ENCODE results near the gene PTPRM.

DNA sequence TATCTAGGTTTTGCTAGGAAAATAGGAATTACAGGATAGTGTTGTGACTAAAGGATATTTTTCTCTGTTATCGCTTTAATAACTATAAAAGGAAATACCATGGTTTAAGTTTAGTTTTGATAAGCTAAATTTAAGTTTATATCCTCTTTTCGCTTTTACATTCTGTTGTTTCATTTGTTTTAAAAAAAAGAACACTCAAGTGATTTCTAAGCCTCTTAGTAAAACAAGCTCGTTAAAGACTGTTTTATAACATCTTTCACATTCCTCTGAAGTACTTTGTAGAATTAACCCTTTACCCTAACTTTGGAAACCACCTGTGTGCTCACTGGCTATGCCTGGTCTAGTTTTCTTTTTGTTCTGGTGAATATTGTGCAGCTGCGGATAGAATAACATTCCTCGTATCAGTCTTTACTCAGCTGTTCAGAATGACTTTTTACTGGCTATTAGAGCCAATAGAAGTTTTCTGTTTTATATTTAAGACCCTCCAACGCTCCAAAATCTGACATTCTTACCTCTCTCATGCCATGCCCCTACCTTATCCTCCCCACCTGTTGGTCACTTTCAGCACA, 183.1 kb downstream of the PTPRM start:
- TF ChIP-seq ESRRG (CRISPR knock-in tag; IDR thresholded peaks at IDR 0.05) (no peak), RARB (CRISPR knock-in tag; IDR thresholded peaks at IDR 0.05) (no peak), CREB5 (CRISPR knock-in tag; IDR thresholded peaks at IDR 0.05; ENCODE audit: low read depth) (no peak), GLIS3 (CRISPR knock-in tag; IDR thresholded peaks at IDR 0.05) (no peak), ZNF565 (CRISPR knock-in tag; conservative IDR thresholded peaks at IDR 0.05; ENCODE audit: low read depth) (no peak), SNAI2 (CRISPR knock-in tag; IDR thresholded peaks at IDR 0.05) (no peak), ZC3H10 (CRISPR knock-in tag; IDR thresholded peaks at IDR 0.05) (no peak), ZFP3 (CRISPR knock-in tag; IDR thresholded peaks at IDR 0.05) (no peak), ZNF70 (CRISPR knock-in tag; IDR thresholded peaks at IDR 0.05) (no peak)
- TF ChIP-seq, protein P1, sequence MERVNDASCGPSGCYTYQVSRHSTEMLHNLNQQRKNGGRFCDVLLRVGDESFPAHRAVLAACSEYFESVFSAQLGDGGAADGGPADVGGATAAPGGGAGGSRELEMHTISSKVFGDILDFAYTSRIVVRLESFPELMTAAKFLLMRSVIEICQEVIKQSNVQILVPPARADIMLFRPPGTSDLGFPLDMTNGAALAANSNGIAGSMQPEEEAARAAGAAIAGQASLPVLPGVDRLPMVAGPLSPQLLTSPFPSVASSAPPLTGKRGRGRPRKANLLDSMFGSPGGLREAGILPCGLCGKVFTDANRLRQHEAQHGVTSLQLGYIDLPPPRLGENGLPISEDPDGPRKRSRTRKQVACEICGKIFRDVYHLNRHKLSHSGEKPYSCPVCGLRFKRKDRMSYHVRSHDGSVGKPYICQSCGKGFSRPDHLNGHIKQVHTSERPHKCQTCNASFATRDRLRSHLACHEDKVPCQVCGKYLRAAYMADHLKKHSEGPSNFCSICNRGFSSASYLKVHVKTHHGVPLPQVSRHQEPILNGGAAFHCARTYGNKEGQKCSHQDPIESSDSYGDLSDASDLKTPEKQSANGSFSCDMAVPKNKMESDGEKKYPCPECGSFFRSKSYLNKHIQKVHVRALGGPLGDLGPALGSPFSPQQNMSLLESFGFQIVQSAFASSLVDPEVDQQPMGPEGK (CRISPR knock-in tag; IDR thresholded peaks at IDR 0.05; ENCODE audit: borderline replicate concordance) = no peak

Data from SK-N-SH treated with all-trans-retinoic acid at 6 μM for 48 hours (cell line).